HepG2 (cell line): ENCODE measurements around the gene TAF1A. TPM values are rescaled to one million over a fixed set of nuclear protein-coding genes. Genes with fewer than 3 reads are reported as not detected.
A peak's percentile ranks its signal among the peaks of the same experiment; 100 is the strongest.

Experiments
- KDM4B ChIP-seq: sonication (generic); formaldehyde crosslinking; IDR thresholded peaks from 2 replicates; pipeline ENCODE4 v1.4.0; 2020; ENCODE audit warnings: missing genetic modification reagents
- PHF21A ChIP-seq: sonication (generic); formaldehyde crosslinking; IDR thresholded peaks from 2 replicates; pipeline ENCODE4 v1.5.0; 2020; ENCODE audit warnings: mild to moderate bottlenecking, missing genetic modification reagents
- SP140L ChIP-seq: sonication (generic); formaldehyde crosslinking; IDR thresholded peaks from 2 replicates; pipeline ENCODE4 v1.4.0; 2020; ENCODE audit warnings: missing genetic modification reagents, borderline replicate concordance
- TCF7L2 ChIP-seq: IDR thresholded peaks from 2 replicates; pipeline ENCODE4 v1.6.1; 2011; ENCODE audit warnings: mild to moderate bottlenecking, low read depth, low read length, moderate library complexity
- TFE3 ChIP-seq: IDR thresholded peaks from 2 replicates; pipeline ENCODE4 v1.6.1; 2016
- ZNF235 ChIP-seq: sonication (generic); formaldehyde crosslinking; IDR thresholded peaks from 2 replicates; pipeline ENCODE4 v1.8.1; 2023; ENCODE audit warnings: mild to moderate bottlenecking, missing genetic modification reagents, borderline replicate concordance
- ZNF574 ChIP-seq: sonication (generic); formaldehyde crosslinking; IDR thresholded peaks from 2 replicates; pipeline ENCODE4 v1.4.0; 2020; ENCODE audit warnings: missing genetic modification reagents
- ZNF580 ChIP-seq: IDR thresholded peaks from 2 replicates; pipeline ENCODE4 v1.6.1; 2016; ENCODE audit warnings: low read depth, borderline replicate concordance
- ZNF749 ChIP-seq: sonication (generic); formaldehyde crosslinking; IDR thresholded peaks from 2 replicates; pipeline ENCODE4 v1.8.0; 2022; ENCODE audit warnings: mild to moderate bottlenecking, missing genetic modification reagents, moderate library complexity, borderline replicate concordance
- polyA plus RNA-seq, 8 experiments: library from polyadenylated mRNA; depleted of rRNA in 3 of 8; stranded (reverse) in 7 of 8; unstranded in 1 of 8; fragments of >200 nt; fragmentation: Illumina TruSeq in 4 of 8; extraction: Trizol in 4 of 8; gene quantifications; 2 replicates each; pipeline versions ENCODE4 v1.2.1 to v1.2.3, GENCODE V29; 2011 to 2016; ENCODE audit warnings: low read depth in 4 of 8, missing spikeins in 1 of 8, mixed read lengths in 1 of 8; ENCODE audit not compliant: insufficient read depth in 1 of 8
- total RNA-seq, 5 experiments: library from RNA; depleted of rRNA; stranded (reverse); fragments of >200 nt; fragmentation: Illumina TruSeq; extraction: Trizol; gene quantifications; 2 replicates each; pipeline ENCODE4 v1.2.3, GENCODE V29; 2016; ENCODE audit warnings: low read depth in 1 of 5

The TAF1A gene
- total and polyA plus RNA-seq, 2 of the 13 experiments (the other 11 are each of a cell fraction or from before 2014, with no cell fraction given) = 3.3 to 10.7 TPM

- TF ChIP-seq TCF7L2 (no peak), SP140L (CRISPR knock-in tag) (no peak), TFE3 (CRISPR knock-in tag) (no peak), ZNF235 (CRISPR knock-in tag) (no peak), ZNF749 (CRISPR knock-in tag) (0 out of 2 replicates have a peak, but pooled peaks have one; percentile 57), ZNF580 (peak; percentile 22; the same call in 1 of the 2 replicates), PHF21A (CRISPR knock-in tag) (0 out of 2 replicates have a peak, but pooled peaks have one; percentile 17), KDM4B (CRISPR knock-in tag) (no peak), ZNF574 (CRISPR knock-in tag) (peak; percentile 54; the same call in 1 of the 2 replicates)
These were observed 28.5 kb upstream of the TAF1A start, which contains the start of gene MIA3 (continued) for GRCh38 chr1:222618001-222618879.
